Measurements from ENCODE around the gene HSPB6. TPM values are rescaled to one million over a fixed set of nuclear protein-coding genes. Genes with fewer than 3 reads are reported as not detected.

Gene HSPB6
- total RNA-seq, 4 donors from 2014 or later: 1.7 to 21.9 (median 3.6) TPM

GRCh38 chr19:35777086-35777841, 20.4 kb upstream of the HSPB6 start:
- Histone ChIP-seq H3K4me1 (peaks cover 10 to 31% (median 13%) of the 10 kb centered on the region in 3 donors), H3K36me3 (peaks cover 0 to 41% (median 0%) of the 10 kb centered on the region in 3 donors), H3K9me3 (no peaks in the 10 kb centered on the region), H3K27ac (no peak overlapping the region), H3K4me3 (no peak overlapping the region), H3K27me3 (no peaks in the 10 kb centered on the region)
- TF ChIP-seq CTCF (IDR thresholded peaks at IDR 0.05): no peak
- no peak for TF ChIP-seq POLR2A (IDR thresholded peaks at IDR 0.05)
- DNase-seq: no peak
- WGBS, 2 donors: 75 to 77% methylated on average over 11 to 13 of the region's 19 CpGs
- intact Hi-C loops (cut with DNase I): no loop called here

- WGBS, 2 donors: 12 to 20% methylated on average over 5 to 7 of the region's 13 CpGs
Measured at GRCh38 chr19:35776102-35776788, 19.4 kb upstream of the HSPB6 start.

GRCh38 chr19:35775298-35776101, 18.7 kb upstream of the HSPB6 start, which contains the start of gene ARHGAP33:
Gene ARHGAP33, plus strand, starts transcription at chr19:35775564. Its CDS starts 95 bp downstream, at chr19:35775659.
- DNase-seq: peak; percentile 88
- H3K4me3 ChIP-seq: peak within 1 kb of the TSS; percentile 68 to 92 (median 84)
- peak within 1 kb of the TSS; percentile 59 to 76 (median 68) for H3K27ac ChIP-seq
- H3K27me3 ChIP-seq: no peaks in the 10 kb centered on the region
- H3K36me3 ChIP-seq: peaks cover 0 to 24% (median 0%) of the 10 kb centered on the region in 3 donors
- H3K9me3 ChIP-seq: no peaks in the 10 kb centered on the region
- TF ChIP-seq CTCF (IDR thresholded peaks at IDR 0.05) (no peak), POLR2A (IDR thresholded peaks at IDR 0.05) (no peak)
- H3K4me1 ChIP-seq: peaks cover 10 to 31% (median 13%) of the 10 kb centered on the region in 3 donors
- WGBS, 2 donors: 0% methylated on average over 14 to 21 of the region's 82 CpGs
- intact Hi-C loops (cut with DNase I): no loop called here

More at GRCh38 chr19:35776102-35776788, 19.4 kb upstream of the HSPB6 start:
- no peaks in the 10 kb centered on the region for H3K9me3 ChIP-seq
- peak overlapping the region in 2 of 4 donors; percentile 67 to 76 for H3K27ac ChIP-seq
- intact Hi-C loops (cut with DNase I): no loop called here
- no peak for TF ChIP-seq POLR2A (IDR thresholded peaks at IDR 0.05)
- no peak for TF ChIP-seq CTCF (IDR thresholded peaks at IDR 0.05)
- DNase-seq: no peak
- peaks cover 0 to 31% (median 0%) of the 10 kb centered on the region in 3 donors for H3K36me3 ChIP-seq
- H3K4me3 ChIP-seq: peak overlapping the region; percentile 68 to 92 (median 84)
- no peaks in the 10 kb centered on the region for H3K27me3 ChIP-seq
- peaks cover 10 to 31% (median 13%) of the 10 kb centered on the region in 3 donors for H3K4me1 ChIP-seq

GRCh38 chr19:35775046-35775297, 18.1 kb upstream of the HSPB6 start:
- peaks cover 0 to 18% (median 0%) of the 10 kb centered on the region in 3 donors for H3K36me3 ChIP-seq
- intact Hi-C loops (cut with DNase I): no loop called here

More at GRCh38 chr19:35775046-35775297, 18.1 kb upstream of the HSPB6 start:
- Histone ChIP-seq H3K27me3 (no peaks in the 10 kb centered on the region), H3K4me3 (peak overlapping the region; percentile 68 to 92 (median 84)), H3K4me1 (peaks cover 10 to 31% (median 13%) of the 10 kb centered on the region in 3 donors), H3K9me3 (no peaks in the 10 kb centered on the region), H3K27ac (no peak overlapping the region)
- WGBS, 2 donors: 23 to 26% methylated on average over 9 of the region's 9 CpGs
- DNase-seq: no peak
- TF ChIP-seq CTCF (IDR thresholded peaks at IDR 0.05): no peak
- no peak for TF ChIP-seq POLR2A (IDR thresholded peaks at IDR 0.05)

Measured in esophagus squamous epithelium (tissue), 5 donors.